Natural killer cell (primary cell): Measurements from ENCODE around the gene SURF2. TPM values are rescaled to one million over a fixed set of nuclear protein-coding genes. Genes with fewer than 3 reads are reported as not detected.
"Not testable (repeated sequence)": the region's sequence is repeated elsewhere in the genome, so short reads cannot be mapped to it uniquely, and the experiment has no call there.

ENCODE experiments used
- ATAC-seq, 3 donors: fragments of 150-1000 bp in 2 of 3; fragments of 200-7000 bp in 1 of 3; cut with Tn5 transposase; 1 replicate in 1 of 3; 2 replicates in 2 of 3; pipeline ENCODE4 v1.10.0; 2021; ENCODE audit warnings: mild to moderate bottlenecking in 2 of 3, moderate library complexity in 2 of 3
- DNase-seq, 2 donors: peaks; one replicate each; pipeline versions ENCODE4 v3.0.0 to v3.0.0-alpha.2; 2013 to 2021; ENCODE audit warnings: mixed read lengths in 1 of 2
- H3K27ac ChIP-seq: one replicate; pipeline ENCODE4 v1.5.1; 2013; ENCODE audit warnings: mild to moderate bottlenecking, low read length
- H3K27me3 ChIP-seq: one replicate; pipeline ENCODE4 v1.6.1; 2013; ENCODE audit warnings: low read length; ENCODE audit not compliant: control insufficient read depth, insufficient read depth
- H3K36me3 ChIP-seq: one replicate; pipeline ENCODE4 v1.6.1; 2013; ENCODE audit warnings: low read length; ENCODE audit not compliant: control insufficient read depth, insufficient read depth
- H3K4me1 ChIP-seq: one replicate; pipeline ENCODE4 v1.6.1; 2013; ENCODE audit warnings: low read length; ENCODE audit not compliant: control insufficient read depth, insufficient read depth
- H3K4me3 ChIP-seq: one replicate; pipeline ENCODE4 v1.5.1; 2013; ENCODE audit warnings: low read length
- H3K9me3 ChIP-seq: one replicate; pipeline ENCODE4 v1.6.1; 2013; ENCODE audit warnings: low read length; ENCODE audit not compliant: control insufficient read depth, insufficient read depth
- H3K27ac Mint-ChIP-seq, 2 donors: one replicate each; pipeline ENCODE4 v1.8.0; 2022; ENCODE audit warnings: mild to moderate bottlenecking in 2 of 2, mixed read lengths in 2 of 2, moderate library complexity in 1 of 2
- H3K27me3 Mint-ChIP-seq, 2 donors: one replicate each; pipeline ENCODE4 v1.8.0; 2022; ENCODE audit warnings: low read depth in 2 of 2, mixed read lengths in 2 of 2
- H3K36me3 Mint-ChIP-seq: one replicate; pipeline ENCODE4 v1.8.0; 2022; ENCODE audit warnings: mixed read lengths
- H3K4me1 Mint-ChIP-seq, 2 donors: one replicate each; pipeline ENCODE4 v1.8.0; 2022; ENCODE audit warnings: mixed read lengths in 2 of 2
- H3K4me3 Mint-ChIP-seq: one replicate; pipeline ENCODE4 v1.8.0; 2022; ENCODE audit warnings: mild to moderate bottlenecking, moderate library complexity, mixed read lengths
- H3K9me3 Mint-ChIP-seq, 2 donors: one replicate each; pipeline ENCODE4 v1.8.0; 2022; ENCODE audit warnings: mixed read lengths in 2 of 2
- CTCF ChIP-seq: fragments of 200-600 bp; IDR thresholded peaks from one replicate; pipeline ENCODE4 v1.8.0; 2022; ENCODE audit warnings: antibody characterized with exemption
- WGBS: methylation state at CpG from one replicate; pipeline ENCODE4 v1.1.7; 2013; ENCODE audit warnings: missing lambda C conversion rate; ENCODE audit not compliant: insufficient coverage; 5-methylcytosine and 5-hydroxymethylcytosine counted together
- intact Hi-C: fragments of 100-400 bp; cut with micrococcal nuclease; formaldehyde crosslinking; loops from one replicate; pipeline ENCODE4 v1.14.2; 2022
- total RNA-seq, 4 donors: library from RNA; stranded (reverse); fragments of 120-200 nt in 1 of 4; gene quantifications; one replicate each; pipeline versions ENCODE4 v1.2.3 to v1.2.4, GENCODE V29; 2013 to 2022

SURF2 gene
- total RNA-seq, 3 donors from 2014 or later (not counting 1 experiment from before 2014, with no cell fraction given), result 14.3 to 14.9 (median 14.7) TPM

- no peaks in the 10 kb centered on the region for H3K27me3 Mint-ChIP-seq
- H3K4me3 Mint-ChIP-seq, result peak overlapping the region; percentile 96
- DNase-seq (peak in 1 of 2 donors; percentile 67), ATAC-seq (peak in 1 of 3 donors; percentile 24)
- H3K4me1 Mint-ChIP-seq, result peaks cover 41 to 47% of the 10 kb centered on the region in 2 donors
- no peak for TF ChIP-seq CTCF
- WGBS, result 15% methylated on average over 11 of the region's 12 CpGs
- H3K36me3 Mint-ChIP-seq, result no peaks in the 10 kb centered on the region
- peak overlapping the region; percentile 95 to 96 for H3K27ac Mint-ChIP-seq
- Histone ChIP-seq H3K4me1 (peaks cover 60% of the 10 kb centered on the region), H3K4me3 (peak overlapping the region; percentile 72), H3K9me3 (no peaks in the 10 kb centered on the region), H3K27ac (peak overlapping the region; percentile 75), H3K27me3 (no peaks in the 10 kb centered on the region), H3K36me3 (peaks cover 12% of the 10 kb centered on the region)
- no peaks in the 10 kb centered on the region for H3K9me3 Mint-ChIP-seq
- intact Hi-C loops, result loop anchor here (10.0 kb wide), 1 partner anchor 190 kb away; no protein-coding TSS in a partner anchor
Measured at GRCh38 chr9:133374612-133375115, 18.3 kb downstream of the SURF2 start.

- no peaks in the 10 kb centered on the region for H3K36me3 Mint-ChIP-seq
- peak overlapping the region; percentile 95 to 96 for H3K27ac Mint-ChIP-seq
- peak in 1 of 3 donors; percentile 2 for ATAC-seq
- peak overlapping the region; percentile 96 for H3K4me3 Mint-ChIP-seq
- intact Hi-C loops, result loop anchor here (10.0 kb wide), 1 partner anchor 190 kb away; no protein-coding TSS in a partner anchor
- no peaks in the 10 kb centered on the region for H3K27me3 Mint-ChIP-seq
- Histone ChIP-seq H3K4me1 (peaks cover 55% of the 10 kb centered on the region), H3K27ac (peak overlapping the region; percentile 75), H3K36me3 (peaks cover 8% of the 10 kb centered on the region), H3K4me3 (peak overlapping the region; percentile 72), H3K9me3 (no peaks in the 10 kb centered on the region), H3K27me3 (no peaks in the 10 kb centered on the region)
- DNase-seq, result peak in 1 of 2 donors; percentile 38
- no peak for TF ChIP-seq CTCF
- H3K9me3 Mint-ChIP-seq, result no peaks in the 10 kb centered on the region
- H3K4me1 Mint-ChIP-seq, result peaks cover 35 to 42% of the 10 kb centered on the region in 2 donors
- WGBS, result under 1% methylated on average over 39 of the region's 39 CpGs
Measured at GRCh38 chr9:133375116-133375723, 18.9 kb downstream of the SURF2 start.

- H3K4me1 ChIP-seq, result peaks cover 47% of the 10 kb centered on the region
- TF ChIP-seq CTCF, result no peak
- ATAC-seq, result peak; percentile 84 to 95 (median 91)
Measured at GRCh38 chr9:133375724-133376654, 19.6 kb downstream of the SURF2 start, which contains the start of the genes STKLD1 and SURF4. TSS of gene STKLD1 (plus strand) at chr9:133376366. CDS start at chr9:133376474, 108 bp downstream. TSS of gene SURF4 (minus strand) at chr9:133376060. CDS start at chr9:133375969, 91 bp downstream.

GRCh38 chr9:133377280-133377679 is 20.9 kb downstream of the SURF2 start:
- WGBS, result 90% methylated on average over 14 of the region's 14 CpGs
- peak overlapping the region; percentile 76 for H3K4me3 Mint-ChIP-seq
- H3K9me3 Mint-ChIP-seq, H3K4me3 ChIP-seq, H3K36me3 ChIP-seq, DNase-seq, H3K27me3 ChIP-seq, H3K9me3 ChIP-seq, H3K27ac ChIP-seq, H3K27me3 Mint-ChIP-seq, H3K27ac Mint-ChIP-seq, H3K36me3 Mint-ChIP-seq, ATAC-seq: not testable (repeated sequence)
- H3K4me1 Mint-ChIP-seq, result peaks cover 15 to 21% of the 10 kb centered on the region in 2 donors
- intact Hi-C loops, result loop anchor here (2.0 to 10.0 kb wide), 2 partner anchors 40 to 192 kb away; partner anchors contain the start of gene SURF6
- H3K4me1 ChIP-seq, result peaks cover 34% of the 10 kb centered on the region

More at GRCh38 chr9:133375724-133376654, 19.6 kb downstream of the SURF2 start, which contains the start of the genes STKLD1 and SURF4:
- H3K27me3 ChIP-seq, result no peaks in the 10 kb centered on the region
- peaks cover 5% of the 10 kb centered on the region for H3K36me3 ChIP-seq
- peak within 1 kb of the TSS; percentile 95 to 96 for H3K27ac Mint-ChIP-seq
- H3K4me1 Mint-ChIP-seq, result peaks cover 28 to 34% of the 10 kb centered on the region in 2 donors
- DNase-seq, result peak; percentile 95 to 96
- no peaks in the 10 kb centered on the region for H3K27me3 Mint-ChIP-seq
- intact Hi-C loops, result loop anchor here (1.0 to 10.0 kb wide), 3 partner anchors 28 to 191 kb away; partner anchors contain the start of genes MED22, RPL7A and SURF6
- WGBS, result under 1% methylated on average over 120 of the region's 120 CpGs
- H3K4me3 Mint-ChIP-seq, result peak within 1 kb of the TSS; percentile 96
- peak within 1 kb of the TSS; percentile 72 for H3K4me3 ChIP-seq
- no peaks in the 10 kb centered on the region for H3K36me3 Mint-ChIP-seq
- H3K9me3 Mint-ChIP-seq, result no peaks in the 10 kb centered on the region
- no peaks in the 10 kb centered on the region for H3K9me3 ChIP-seq
- peak within 1 kb of the TSS; percentile 75 for H3K27ac ChIP-seq
